HT-29 (cell line): ENCODE data around the gene PAPSS1. TPM values are rescaled to one million over a fixed set of nuclear protein-coding genes. Genes with fewer than 3 reads are reported as not detected.
A peak's percentile ranks its signal among the peaks of the same experiment; 100 is the strongest.

Experiments used
- DNase-seq: peaks from one replicate; pipeline ENCODE4 v3.0.0-alpha.2; 2015; ENCODE audit warnings: low spot score
- total RNA-seq: library from RNA; depleted of rRNA; stranded (reverse); fragments of >200 nt; shearing (Covaris generic); gene quantifications from 2 replicates; pipeline ENCODE4 v1.2.3, GENCODE V29; 2014

The PAPSS1 gene
- total RNA-seq, 1 experiment from 2014 or later, result 23.4 TPM

- DNase-seq, result no peak
Measured at GRCh38 chr4:107629318-107629717, 90.7 kb downstream of the PAPSS1 start.

DNA sequence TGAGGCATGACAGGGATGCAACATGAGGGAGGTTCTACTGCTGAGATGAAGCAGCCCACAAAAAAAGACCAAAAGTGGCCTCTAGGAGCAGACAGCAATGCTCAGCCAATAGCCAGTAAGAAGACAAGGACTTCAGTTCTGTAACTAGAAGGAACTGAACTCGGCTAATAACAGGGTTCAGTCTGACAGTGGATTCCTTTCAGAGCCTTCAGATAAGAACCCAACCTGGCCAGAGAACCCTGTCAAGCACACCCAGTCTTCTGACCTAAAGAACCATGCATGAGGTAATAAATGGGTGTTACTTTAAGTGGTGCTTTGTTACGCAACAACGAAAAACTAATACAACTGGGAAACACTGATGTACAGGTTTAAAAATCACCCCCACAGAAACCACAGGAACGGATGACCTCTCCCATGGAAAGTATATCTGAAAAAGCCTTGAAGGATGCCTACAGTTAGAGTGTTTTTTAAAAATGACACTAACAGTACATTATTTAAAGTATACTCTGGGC lies 94.6 kb downstream of the PAPSS1 start:
- DNase-seq, result no peak

DNA sequence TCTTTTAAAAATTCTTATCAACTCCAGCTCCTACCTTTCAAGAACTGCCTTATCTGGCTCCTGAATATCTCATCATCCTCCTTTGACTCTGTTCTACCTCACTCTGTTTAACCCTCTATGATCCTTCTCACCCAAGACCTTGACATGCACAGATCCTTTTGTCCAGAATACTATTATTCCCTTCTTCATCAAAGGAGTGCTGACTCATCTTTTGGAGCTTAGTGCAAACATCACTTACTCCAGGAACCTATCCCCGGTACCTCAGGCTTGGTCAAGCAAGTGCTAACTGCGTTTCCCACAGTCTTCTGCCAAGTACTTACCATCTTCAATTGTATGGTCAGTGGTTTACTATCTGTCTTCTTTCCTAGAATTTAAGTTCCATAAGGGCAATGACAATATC lies 96.0 kb downstream of the PAPSS1 start:
- DNase-seq, result no peak

GRCh38 chr4:107622006-107622405 lies 98.0 kb downstream of the PAPSS1 start:
- DNase-seq, result no peak

DNA sequence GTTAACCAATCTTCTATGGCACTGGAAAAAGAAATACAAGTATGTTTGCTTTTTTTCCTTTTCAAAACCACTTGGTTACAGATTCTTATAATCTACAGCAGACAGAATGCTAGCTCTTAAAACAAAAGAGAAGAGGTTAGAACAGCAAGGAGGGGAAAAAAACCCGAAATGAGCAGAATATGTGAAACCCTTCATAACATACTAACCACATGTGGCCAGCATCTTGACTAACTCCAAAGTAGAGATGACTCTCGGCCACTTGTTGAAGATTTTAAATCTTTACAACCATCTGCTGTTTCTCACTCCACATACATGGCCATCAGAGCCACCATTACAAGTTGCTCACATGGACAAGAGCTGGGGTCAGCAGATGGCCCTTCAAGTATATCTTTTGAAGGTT lies 100.3 kb downstream of the PAPSS1 start:
- no peak for DNase-seq

- no peak for DNase-seq
Measured at GRCh38 chr4:107619066-107619465, 101.0 kb downstream of the PAPSS1 start.

DNA sequence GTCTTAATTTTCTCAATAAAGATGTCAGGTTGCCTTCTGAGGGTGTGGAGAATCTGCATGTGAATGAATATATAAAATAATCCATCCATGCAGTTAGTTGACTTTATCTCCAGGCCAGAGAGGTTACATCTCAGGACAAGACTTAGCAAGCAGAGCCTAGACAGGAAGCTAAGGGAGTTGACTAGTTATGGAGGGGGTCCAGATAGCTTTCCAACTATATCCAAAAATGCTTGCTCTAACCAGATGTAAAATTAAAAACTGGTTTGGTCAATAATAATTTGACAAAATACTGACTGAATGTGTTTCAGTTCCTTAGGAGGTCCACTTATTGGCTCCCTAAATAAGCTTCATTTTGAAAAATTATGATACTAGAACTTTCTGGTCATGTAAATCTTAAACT lies 101.4 kb downstream of the PAPSS1 start:
- no peak for DNase-seq

GRCh38 chr4:107616838-107617389 lies 103.1 kb downstream of the PAPSS1 start:
- peak; percentile 51 for DNase-seq

GRCh38 chr4:107615809-107616208 lies 104.2 kb downstream of the PAPSS1 start:
- no peak for DNase-seq

- DNase-seq, result peak; percentile 63
Measured at GRCh38 chr4:107603430-107603829, 116.6 kb downstream of the PAPSS1 start.

DNA sequence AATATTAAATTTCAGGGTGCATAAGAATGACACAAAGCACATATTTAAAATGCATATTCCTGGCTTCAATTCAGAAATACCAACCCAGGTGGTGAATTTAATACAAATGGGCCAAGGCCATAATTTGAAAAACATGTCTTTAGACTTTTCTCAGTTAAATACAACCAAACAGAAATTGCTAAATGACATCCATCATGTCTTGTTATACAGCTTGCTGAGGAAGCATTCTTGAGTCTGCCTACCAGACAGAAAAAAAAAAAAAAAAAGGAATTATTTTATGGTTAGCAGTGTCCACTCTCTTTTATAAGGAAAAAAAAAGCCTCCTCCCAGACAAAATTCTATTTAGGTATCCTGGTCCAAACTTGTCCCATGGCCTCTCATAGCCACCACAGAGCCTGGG lies 119.1 kb downstream of the PAPSS1 start:
- no peak for DNase-seq

- DNase-seq, result no peak
Measured at GRCh38 chr4:107600436-107600835, 119.6 kb downstream of the PAPSS1 start.

DNA sequence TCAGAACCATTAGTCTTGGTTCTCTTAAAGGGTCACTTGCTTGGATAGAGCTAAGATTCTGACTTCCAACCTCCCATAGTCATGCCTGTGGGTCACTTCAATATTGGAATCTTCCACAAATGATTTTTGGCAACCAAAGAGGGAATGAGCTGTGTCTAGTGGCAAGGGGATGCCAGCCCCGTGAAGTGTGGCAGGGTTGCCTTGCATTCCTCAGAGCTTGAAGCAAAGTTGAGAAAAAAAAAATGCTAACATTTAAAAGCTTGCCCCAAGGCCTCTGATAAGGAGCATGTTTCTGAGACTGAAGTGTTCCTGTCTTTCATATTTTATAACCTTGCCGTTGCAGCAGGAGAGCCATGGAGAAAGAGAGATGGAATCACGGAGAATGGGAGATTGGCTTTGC lies 120.2 kb downstream of the PAPSS1 start:
- DNase-seq, result no peak

GRCh38 chr4:107593230-107593629 lies 126.8 kb downstream of the PAPSS1 start:
- DNase-seq, result no peak

GRCh38 chr4:107592519-107592918 lies 127.5 kb downstream of the PAPSS1 start:
- no peak for DNase-seq

DNA sequence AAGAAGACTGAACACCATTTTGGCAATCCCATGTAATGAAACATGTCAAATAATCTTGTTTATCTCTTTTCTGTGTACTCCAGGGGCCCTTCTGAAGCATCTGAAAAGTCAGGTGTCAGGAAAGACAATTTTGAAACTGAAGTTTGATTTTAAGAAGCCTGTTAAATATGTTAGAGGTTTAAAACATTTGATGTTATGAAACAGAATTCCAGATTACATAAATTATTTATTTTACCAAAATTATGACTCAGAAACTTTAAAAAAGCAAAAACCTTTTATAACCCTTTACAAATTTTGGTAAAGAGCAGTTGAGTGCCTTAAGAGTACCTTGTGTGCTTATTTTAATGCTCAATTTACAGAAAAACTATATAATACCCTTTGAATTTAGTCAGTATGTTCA lies 130.8 kb downstream of the PAPSS1 start:
- no peak for DNase-seq

DNA sequence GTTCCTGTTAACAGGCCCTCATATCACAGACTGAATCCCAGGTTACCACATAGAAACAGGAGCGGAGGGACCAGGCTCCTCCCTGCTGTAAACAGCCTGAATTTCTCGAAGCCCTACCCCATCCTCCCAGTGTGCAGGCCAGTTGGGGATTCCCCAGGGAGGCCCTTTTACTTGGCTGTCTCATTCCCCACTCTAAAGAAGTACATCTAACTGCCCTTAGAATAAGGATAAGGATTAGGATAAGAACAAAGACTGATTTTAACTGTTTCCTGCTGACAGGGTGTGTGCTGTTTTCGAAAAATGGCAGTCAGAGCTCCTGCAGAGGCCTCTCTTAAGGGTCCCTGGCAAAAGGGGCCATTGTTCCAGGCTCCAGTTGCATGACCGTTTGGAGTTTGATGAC lies 133.7 kb downstream of the PAPSS1 start:
- DNase-seq, result no peak

DNA sequence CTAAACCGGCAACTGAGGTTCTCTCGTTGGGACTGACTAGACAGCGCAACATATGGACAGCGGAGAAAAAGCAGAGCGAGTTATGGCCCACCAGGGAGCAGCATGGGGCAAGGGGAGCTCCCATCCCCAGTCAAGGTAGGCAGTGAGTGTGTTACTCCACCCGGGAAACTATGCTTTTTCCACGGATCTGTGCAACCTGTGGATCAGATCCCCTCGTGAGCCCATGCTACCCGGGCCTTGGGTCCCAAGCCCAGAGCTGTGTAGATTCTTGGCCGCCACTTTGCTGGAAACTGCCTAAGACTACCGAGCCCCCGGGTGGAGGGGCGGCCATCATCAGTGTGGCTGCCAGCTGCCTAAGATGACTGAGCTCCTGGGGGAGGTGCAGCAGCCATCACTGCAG lies 140.9 kb downstream of the PAPSS1 start:
- no peak for DNase-seq

GRCh38 chr4:107578321-107578720 lies 141.7 kb downstream of the PAPSS1 start:
- no peak for DNase-seq

- peak; percentile 53 for DNase-seq
Measured at GRCh38 chr4:107577743-107578142, 142.3 kb downstream of the PAPSS1 start.

DNA sequence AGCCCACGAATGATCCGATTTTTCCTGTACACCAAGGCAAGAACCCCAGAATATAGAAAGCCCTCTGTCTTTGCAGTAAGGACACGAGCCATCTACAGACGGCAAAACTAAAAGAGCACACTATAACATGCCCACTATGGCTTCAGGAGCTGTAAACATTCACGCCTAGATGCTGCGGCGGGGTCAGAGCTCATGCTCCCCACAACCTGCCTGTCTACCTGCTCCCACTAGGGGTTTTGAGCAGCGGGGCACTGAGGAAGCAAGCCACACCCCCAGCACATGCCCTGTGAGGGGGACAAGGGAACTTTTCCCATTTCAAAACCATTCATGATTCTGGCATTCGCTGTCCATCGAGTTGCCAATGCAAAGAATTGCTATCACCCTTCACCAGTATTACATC lies 144.8 kb downstream of the PAPSS1 start:
- DNase-seq, result no peak

- DNase-seq, result no peak
Measured at GRCh38 chr4:107572281-107572680, 147.8 kb downstream of the PAPSS1 start.

DNA sequence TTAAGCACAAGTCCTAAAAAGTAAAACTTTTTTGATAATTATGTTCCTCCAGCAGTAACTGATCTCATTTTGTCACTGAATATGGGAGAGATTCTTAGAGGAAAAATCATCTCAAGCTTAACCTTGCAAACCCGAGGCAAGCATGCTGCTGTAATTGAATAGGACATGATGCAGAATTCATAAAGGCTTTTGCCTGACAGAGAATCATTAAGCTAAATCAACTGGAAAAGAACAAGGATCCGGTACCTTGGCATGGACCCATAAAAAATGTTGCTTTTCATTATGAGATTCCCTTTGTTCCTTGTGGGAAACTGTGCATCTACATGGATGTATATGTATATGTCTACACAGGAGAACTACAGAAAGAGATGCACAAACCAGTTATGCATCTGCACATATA lies 149.1 kb downstream of the PAPSS1 start:
- no peak for DNase-seq

DNA sequence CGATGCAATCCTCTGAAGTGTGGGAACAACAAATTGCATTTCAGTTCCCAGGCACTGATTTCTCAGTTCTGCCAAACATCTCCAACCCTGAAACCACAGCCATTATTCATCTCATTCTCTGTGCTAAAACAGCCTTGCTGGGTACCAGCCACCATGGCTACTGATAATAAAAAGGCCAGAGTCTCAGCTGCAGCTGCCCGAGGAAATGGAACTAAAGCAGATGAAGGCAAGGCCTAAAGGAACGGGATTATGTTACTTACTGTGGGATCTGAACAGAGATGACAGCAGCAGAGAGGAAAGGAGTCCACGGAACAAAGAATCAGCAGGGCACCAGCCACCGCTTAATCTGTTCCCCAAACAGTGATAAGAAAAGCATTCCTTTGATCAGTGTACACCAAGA lies 155.7 kb downstream of the PAPSS1 start:
- DNase-seq, result no peak
